Activated CD8-positive, alpha-beta memory T cell treated with anti-CD3 and anti-CD28 coated beads for 1 hour (primary cell): ENCODE data around the gene NFASC.
A peak's percentile ranks its signal among the peaks of the same experiment; 100 is the strongest.

Experiments used
- DNase-seq, 2 donors: peaks; one replicate each; pipeline ENCODE4 v3.0.0-alpha.2; 2020; ENCODE audit warnings: low read depth in 1 of 2; ENCODE audit errors: extremely low read depth in 1 of 2

Gene NFASC

GRCh38 chr1:204927673-204928641, 57.3 kb downstream of the NFASC start:
- DNase-seq = no peak

GRCh38 chr1:204928671-204929486, 58.2 kb downstream of the NFASC start:
- DNase-seq = no peak

DNA sequence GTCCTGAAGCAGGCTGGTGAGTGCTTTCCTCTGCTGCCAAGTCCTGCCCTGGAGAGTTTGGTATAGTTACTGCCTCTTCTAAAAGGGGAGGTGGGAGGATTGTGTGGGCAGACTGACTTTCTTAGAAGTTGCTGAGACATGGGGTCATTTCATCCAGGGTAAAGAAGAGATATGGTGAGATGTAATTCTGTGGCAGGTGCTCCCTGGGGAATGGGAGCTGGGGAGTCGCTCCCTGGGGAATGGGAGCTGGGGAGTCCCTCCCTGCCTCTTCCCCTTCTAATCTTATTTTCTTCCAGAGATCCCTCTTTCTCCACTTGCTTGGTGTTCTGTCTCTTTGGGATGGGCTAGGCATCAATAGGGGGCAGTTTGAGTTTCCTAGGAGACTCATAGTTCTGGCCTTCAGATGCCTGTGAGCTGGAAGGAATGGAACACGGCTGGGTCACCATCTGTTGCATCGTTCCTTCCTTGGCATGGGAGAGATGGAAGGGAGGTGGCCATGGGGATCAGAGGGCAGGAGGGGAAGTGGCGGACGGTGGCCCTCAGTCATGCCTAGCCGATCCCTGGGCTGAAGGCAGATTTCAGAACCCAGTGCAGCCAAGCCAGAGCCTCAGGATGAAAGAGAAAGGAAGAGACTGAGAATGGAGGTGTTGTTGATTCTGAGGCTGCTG, 59.0 kb downstream of the NFASC start:
- DNase-seq = no peak

DNA sequence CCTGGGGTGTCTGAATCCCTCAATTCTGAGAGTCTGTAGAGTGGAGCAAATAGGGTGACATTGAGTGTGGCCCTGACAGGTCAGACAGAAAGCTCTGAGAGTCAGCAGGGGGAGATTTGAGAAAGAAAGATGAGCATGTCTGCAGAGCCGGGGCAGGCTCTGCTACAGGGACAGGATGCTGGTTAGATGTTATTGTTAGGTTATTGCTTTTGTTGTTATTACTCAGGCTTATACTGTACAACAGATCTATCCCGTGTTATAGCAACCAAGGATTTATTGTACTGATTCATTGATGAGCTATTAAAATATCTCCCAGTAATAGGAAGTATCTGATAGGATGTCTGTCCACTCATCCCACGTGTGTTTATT, 59.5 kb downstream of the NFASC start:
- DNase-seq = no peak

- DNase-seq = no peak
Measured at GRCh38 chr1:204931313-204931712, 60.7 kb downstream of the NFASC start.

DNA sequence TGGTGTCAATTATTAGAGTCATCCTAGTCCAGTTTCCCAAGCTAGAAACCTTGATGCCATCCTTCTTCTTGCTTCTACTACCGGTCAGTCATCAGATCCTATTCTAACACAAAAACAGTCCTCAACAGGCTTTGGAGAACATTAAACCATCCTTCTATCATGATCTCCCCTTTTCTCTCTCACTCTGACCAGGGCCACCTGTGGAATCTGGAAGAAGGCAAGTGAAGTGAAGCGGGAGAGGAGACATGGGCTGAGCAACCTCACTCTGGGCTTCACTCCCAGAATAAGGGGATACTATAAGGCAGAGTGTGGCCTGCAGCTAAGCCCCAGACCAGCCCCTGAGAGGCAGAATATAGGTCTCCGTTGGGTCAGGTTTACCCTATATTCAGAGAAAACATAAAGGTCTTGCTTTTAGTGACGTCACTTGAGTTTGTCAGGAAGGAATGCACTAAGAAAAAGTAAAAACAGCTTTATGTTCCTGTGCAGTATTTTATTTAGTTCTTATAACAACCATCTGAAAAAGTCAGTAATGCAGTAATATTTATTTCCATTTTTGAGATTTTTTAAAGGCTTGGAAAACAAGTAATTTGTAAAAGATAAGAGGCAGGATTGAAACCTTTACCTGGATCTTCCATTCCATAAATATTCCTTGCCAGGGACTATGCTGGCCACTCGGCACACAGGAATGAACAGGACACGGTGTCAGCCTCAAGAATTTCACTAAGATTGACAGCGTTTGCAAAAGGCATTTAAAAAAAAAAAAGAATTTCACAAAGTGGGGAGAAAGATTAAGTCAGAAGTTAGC, 61.3 kb downstream of the NFASC start:
- DNase-seq = no peak

DNA sequence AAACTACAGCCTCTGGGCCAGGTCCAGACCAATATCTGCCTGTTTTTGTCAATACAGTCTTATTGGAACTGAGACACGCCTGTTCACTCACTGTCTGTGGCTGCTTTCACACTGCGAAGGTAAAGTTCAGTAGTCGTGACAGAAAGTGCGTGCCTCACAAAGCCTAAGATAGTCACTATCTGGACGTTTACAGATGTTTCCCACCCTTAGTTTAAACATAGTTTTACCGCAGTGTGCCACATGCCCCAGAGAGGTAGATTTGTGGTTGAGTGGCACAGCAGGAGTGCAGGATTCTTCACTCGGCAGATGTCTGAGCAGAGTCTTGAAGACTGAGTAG, 61.9 kb downstream of the NFASC start:
- no peak for DNase-seq

DNA sequence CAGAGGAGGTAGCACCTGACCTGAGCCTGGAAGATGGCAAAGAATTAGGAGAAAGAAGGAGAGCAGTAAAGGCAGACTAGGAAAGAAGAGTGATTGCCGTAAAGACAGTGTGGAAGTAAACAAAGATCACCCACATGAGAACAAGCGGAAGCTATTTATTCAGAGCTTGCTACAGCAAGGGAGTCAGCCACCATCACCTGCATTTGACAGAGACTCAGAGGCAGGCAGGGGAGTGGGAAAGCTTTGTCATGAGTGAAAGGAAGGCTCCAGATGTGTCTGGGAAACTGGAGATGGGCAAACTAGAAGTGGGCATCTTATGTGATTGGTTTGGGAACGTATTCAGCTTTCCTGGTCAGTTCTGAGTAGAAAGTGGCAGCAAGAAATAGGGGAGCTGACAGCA, 64.5 kb downstream of the NFASC start:
- no peak for DNase-seq

- DNase-seq = no peak
Measured at GRCh38 chr1:204936765-204937164, 66.1 kb downstream of the NFASC start.

GRCh38 chr1:204937901-204938300, 67.2 kb downstream of the NFASC start:
- DNase-seq = no peak

GRCh38 chr1:204940591-204940990, 69.9 kb downstream of the NFASC start:
- DNase-seq = no peak

DNA sequence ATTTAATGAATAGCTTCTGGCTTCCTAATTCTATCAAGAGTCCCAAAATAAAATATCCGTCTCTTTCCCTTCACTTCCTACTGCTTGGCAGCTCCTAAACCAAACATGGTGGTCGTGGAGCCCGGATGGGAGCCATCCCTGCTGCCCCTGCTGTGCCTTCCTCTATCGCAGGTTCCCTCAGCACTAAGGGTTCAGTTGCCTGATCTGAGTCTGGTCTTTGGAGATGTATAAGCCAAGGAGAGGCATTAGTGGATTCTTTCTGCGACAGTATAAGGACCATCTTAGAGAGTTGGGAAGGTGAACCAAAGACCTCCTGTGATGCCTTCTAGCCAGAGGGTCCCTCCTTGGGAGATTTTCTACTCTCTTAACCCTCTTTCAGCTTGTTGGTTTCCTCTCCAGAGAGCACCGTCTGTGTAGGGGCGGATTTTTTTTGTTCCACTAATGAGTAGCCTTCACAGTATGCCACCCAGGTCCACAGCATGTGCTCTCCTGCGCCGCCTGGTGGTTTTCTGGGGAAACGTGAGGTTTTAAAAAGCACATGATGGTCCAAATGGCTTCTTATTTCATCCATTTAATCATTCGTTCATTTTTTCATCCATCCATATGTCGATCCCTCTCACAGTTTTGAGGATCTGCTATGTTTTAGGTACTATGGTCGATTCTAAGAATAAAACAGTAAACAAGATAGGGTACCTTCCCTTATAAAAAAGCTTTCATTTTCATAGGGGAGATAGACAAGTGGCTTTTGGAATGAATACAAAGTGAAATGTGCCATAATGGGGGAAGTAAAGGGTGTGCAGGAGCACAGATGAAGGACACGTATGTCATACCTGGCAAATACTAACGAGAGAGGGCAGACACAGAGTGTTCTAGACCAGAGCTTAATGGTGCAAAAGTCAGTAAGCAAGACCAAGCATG, 71.0 kb downstream of the NFASC start:
- peak in 1 of 2 donors; percentile 5 for DNase-seq

GRCh38 chr1:204943495-204943894, 72.8 kb downstream of the NFASC start:
- DNase-seq = no peak

DNA sequence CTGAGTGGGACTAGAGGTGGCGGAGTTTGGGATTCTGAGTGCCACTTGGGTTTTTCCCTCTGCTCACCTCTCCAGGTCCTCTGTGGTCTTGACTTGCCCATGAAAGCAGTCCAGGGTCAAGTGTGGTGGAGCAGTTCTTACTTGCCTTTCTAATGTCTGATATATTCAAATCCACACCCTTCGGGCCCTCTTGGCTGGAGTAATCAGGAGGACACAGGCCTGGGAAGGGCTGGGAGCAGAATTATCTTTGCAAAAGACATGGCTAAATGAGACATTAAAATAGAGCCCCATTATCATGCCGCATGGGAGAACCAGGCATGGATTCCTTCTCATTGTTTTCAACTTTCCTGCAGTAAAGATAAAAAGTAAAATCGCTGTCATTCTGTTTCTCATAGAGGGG, 74.0 kb downstream of the NFASC start:
- DNase-seq = no peak

GRCh38 chr1:204945565-204945977, 74.9 kb downstream of the NFASC start:
- DNase-seq = no peak

DNA sequence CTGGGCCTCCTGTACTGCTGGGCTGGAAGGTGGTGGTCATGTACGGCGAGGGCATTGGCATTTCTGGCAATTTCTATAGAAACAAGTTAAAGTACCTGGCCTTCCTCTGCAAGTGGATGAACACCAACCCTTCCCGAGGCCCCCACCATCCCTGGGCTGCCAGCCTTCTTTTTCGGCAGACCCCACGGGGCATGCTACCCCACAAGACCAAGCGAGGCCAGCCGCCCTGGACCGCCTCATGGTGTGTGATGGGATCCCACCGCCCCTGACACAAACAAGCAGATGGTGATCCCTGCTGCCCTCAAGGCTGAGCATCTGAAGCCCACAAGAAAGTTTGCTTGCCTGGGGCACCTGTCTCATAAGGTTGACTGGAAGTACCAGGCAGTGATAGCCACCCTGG, 76.0 kb downstream of the NFASC start:
- DNase-seq = no peak

DNA sequence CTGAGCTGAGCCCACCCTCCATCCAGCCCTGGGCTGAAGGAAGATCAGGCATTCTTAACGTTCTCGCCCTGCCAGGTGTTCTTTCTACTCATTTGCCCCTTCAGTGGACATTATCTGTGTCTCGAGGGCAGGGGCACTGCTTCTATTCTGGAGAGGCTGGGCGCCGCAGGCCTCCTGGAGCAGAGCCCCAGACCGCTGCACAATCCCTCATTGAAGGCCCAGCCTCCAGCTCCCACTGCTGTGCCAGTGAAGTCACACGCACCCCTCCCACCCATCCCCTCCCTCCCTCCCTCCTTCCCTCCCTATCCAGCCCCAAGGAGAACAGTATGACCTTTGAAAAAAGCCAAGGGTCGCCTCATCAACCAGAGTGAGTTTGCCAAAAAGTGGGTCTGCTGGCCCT, 76.7 kb downstream of the NFASC start:
- no peak for DNase-seq

- DNase-seq = no peak
Measured at GRCh38 chr1:204947747-204948146, 77.1 kb downstream of the NFASC start.

DNA sequence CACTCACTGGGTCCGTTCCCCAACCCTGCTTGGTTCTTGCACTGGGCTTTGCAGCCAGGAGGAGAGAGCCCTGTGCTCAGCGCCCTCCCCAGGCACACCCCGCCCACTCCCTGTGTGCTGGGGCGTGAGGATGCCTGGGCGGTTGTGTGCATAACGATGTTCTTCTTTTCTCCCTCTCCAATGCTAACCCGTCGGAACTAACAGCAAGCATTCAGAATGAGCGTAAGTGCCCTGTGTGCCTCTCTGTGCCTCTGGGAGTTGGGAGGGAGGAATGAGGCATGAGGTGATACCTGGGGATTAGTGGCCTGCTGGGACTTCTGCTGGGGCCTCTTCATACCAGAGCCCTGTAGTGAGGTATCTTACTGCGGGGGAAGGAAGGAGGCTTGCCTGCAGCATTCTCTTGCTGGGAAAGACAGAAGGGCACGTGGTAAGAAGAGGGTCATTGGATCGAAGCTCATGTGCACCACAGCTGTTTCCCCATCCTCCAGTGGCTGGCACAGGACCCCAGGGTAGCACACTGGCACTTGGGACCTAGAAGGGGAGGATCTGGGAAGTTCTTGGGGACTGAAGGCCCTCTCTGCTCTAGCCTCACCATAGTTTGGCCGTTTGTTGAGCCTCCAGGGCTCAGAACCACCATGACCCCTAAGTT, 79.8 kb downstream of the NFASC start:
- no peak for DNase-seq
